ENCODE measurements around the gene ST3GAL3. TPM values are rescaled to one million over a fixed set of nuclear protein-coding genes. Genes with fewer than 3 reads are reported as not detected.

Gene ST3GAL3
- total RNA-seq, 4 donors from 2014 or later, result 32.2 to 57.4 (median 38.3) TPM

DNA sequence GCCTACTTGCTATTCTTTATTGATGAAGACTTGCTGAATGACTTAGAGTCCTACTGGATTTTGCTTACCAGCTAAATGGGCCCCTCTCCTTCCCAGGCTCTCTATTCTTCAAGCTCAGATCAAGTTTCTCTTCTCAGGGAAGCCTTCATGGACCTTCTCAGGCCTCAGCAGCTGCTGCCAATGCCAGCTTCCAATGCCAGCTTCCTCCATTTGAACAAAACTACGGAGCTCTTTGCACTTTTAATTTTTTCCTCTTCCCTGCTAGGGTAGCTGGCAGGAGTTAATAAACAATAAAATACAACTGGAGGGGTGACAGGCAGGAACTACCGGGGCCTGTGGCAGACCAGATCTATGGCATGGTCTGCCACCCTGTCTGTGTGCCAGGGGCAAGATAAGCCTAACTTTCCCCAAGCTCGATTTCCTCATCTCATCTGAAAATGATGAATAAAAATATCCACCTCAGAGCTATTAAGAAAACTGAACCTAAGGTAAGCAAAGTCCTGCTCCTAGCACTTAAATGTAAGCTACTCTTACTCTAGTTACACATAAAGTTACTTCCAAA is 238.4 kb downstream of the ST3GAL3 start:
- TF ChIP-seq POLR2A (IDR thresholded peaks at IDR 0.05), result no peak
- TF ChIP-seq, protein P1, sequence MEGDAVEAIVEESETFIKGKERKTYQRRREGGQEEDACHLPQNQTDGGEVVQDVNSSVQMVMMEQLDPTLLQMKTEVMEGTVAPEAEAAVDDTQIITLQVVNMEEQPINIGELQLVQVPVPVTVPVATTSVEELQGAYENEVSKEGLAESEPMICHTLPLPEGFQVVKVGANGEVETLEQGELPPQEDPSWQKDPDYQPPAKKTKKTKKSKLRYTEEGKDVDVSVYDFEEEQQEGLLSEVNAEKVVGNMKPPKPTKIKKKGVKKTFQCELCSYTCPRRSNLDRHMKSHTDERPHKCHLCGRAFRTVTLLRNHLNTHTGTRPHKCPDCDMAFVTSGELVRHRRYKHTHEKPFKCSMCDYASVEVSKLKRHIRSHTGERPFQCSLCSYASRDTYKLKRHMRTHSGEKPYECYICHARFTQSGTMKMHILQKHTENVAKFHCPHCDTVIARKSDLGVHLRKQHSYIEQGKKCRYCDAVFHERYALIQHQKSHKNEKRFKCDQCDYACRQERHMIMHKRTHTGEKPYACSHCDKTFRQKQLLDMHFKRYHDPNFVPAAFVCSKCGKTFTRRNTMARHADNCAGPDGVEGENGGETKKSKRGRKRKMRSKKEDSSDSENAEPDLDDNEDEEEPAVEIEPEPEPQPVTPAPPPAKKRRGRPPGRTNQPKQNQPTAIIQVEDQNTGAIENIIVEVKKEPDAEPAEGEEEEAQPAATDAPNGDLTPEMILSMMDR (IDR thresholded peaks at IDR 0.05 in 4 of 5, conservative IDR thresholded peaks at IDR 0.05 in 1 of 5), result no peak
- DNase-seq (no peak), ATAC-seq (no peak)
- Histone ChIP-seq H3K9me3 (no peaks in the 10 kb centered on the region), H3K4me1 (peaks cover 45 to 48% of the 10 kb centered on the region in 2 donors), H3K27me3 (no peaks in the 10 kb centered on the region), H3K4me3 (peak overlapping the region; percentile 73 to 85 (median 80)), H3K36me3 (peaks cover 0 to 12% of the 10 kb centered on the region in 2 donors), H3K27ac (peak overlapping the region; percentile 90 to 97 (median 94))
- intact Hi-C loops (cut with DNase I; ENCODE audit: low total_unique reads) (loop anchor here (1.0 to 5.0 kb wide), 6 partner anchors 24 to 238 kb away; partner anchors contain the start of genes ATP6V0B and ST3GAL3), in situ Hi-C loops (cut with MboI; ENCODE audit: low sequenced_read_pairs in 4 of 4) (loop anchor here in 2 of 4 donors (25.0 kb wide), 1 partner anchor 408 kb away; the partner anchor contains the start of gene PTPRF (in 2 of the 2))

DNA sequence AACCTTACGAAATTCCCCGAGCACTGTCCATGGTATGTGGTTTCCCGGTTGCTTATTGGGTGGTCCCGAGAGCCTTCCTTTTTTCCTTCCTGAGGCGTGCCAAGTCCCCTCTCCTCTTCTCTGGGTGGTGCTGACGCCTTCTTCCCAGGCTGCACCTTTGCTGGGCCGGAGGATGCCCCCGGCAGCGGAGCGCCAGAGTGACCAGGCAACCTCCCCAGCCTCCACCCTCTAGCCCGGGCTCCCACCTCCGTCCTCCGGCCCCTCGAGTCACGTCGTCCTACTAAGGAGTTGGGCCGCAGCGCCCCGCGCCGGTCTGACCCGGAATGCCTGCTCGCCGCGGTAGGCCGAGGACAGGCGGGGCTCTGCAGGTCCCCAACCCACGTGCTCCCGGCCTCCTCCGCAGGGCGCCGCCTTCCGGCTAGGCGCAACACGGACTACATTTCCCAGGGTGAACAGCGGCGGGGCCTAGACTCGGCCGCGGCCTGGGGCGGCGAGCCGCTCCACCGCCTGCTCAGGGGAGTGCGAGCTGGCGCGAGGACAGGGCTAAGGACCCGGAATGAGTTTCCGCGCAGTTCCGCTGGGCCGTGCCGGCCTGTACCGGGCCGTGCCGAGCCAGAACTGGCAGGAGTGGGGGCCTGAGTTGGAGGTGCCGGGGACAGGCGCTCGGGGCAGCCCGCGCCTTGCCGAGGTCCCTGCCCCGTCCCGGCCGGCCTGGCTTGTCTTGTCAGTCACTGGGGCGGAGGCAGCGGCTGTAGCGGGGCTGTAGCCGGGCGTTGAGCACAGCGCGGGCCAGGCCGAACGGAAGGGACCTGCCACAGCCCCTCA is 239.1 kb downstream of the ST3GAL3 start, which contains the start of gene IPO13:
IPO13 (plus strand) TSS at position 715 of the 825 bp plus-strand sequence. CDS start 651 bp downstream, outside the sequence.
- intact Hi-C loops (cut with DNase I; ENCODE audit: low total_unique reads), result loop anchor here (1.0 to 5.0 kb wide), 6 partner anchors 23 to 239 kb away; partner anchors contain the start of genes ATP6V0B and ST3GAL3
- ATAC-seq, result peak; percentile 80
- Histone ChIP-seq H3K4me3 (peak within 1 kb of the TSS; percentile 73 to 85 (median 80)), H3K4me1 (peaks cover 52 to 55% of the 10 kb centered on the region in 2 donors), H3K27ac (peak within 1 kb of the TSS; percentile 90 to 97 (median 94)), H3K27me3 (no peaks in the 10 kb centered on the region), H3K9me3 (no peaks in the 10 kb centered on the region), H3K36me3 (peaks cover 0 to 12% of the 10 kb centered on the region in 2 donors)
- in situ Hi-C loops (cut with MboI; ENCODE audit: low sequenced_read_pairs in 4 of 4), result loop anchor here in 2 of 4 donors (25.0 kb wide), 1 partner anchor 409 kb away; the partner anchor contains the start of gene PTPRF (in 2 of the 2)
- peak; percentile 95 to 97 for DNase-seq
- TF ChIP-seq POLR2A (IDR thresholded peaks at IDR 0.05), result peak; percentile 90 to 96
- TF ChIP-seq, protein P1 (IDR thresholded peaks at IDR 0.05 in 4 of 5, conservative IDR thresholded peaks at IDR 0.05 in 1 of 5), result peak; percentile 67 to 88 (median 85)

- in situ Hi-C loops (cut with MboI; ENCODE audit: low sequenced_read_pairs in 4 of 4), result loop anchor here in 2 of 4 donors (25.0 kb wide), 1 partner anchor 410 kb away; the partner anchor contains the start of gene PTPRF (in 2 of the 2)
Measured at GRCh38 chr1:43947061-43947873, 239.9 kb downstream of the ST3GAL3 start.

More at GRCh38 chr1:43947061-43947873, 239.9 kb downstream of the ST3GAL3 start:
- peak; percentile 45 to 86 for DNase-seq
- intact Hi-C loops (cut with DNase I; ENCODE audit: low total_unique reads), result loop anchor here (2.0 to 5.0 kb wide), 4 partner anchors 66 to 240 kb away; partner anchors contain the start of gene ST3GAL3
- peak; percentile 35 to 62 for TF ChIP-seq POLR2A (IDR thresholded peaks at IDR 0.05)
- TF ChIP-seq, protein P1 (IDR thresholded peaks at IDR 0.05 in 4 of 5, conservative IDR thresholded peaks at IDR 0.05 in 1 of 5), result no peak
- Histone ChIP-seq H3K4me3 (peak overlapping the region; percentile 73 to 85 (median 80)), H3K27me3 (no peaks in the 10 kb centered on the region), H3K4me1 (peaks cover 60 to 63% of the 10 kb centered on the region in 2 donors), H3K36me3 (peaks cover 0 to 12% of the 10 kb centered on the region in 2 donors), H3K9me3 (no peaks in the 10 kb centered on the region), H3K27ac (peak overlapping the region; percentile 90 to 97 (median 94))
- ATAC-seq, result peak; percentile 63 to 65
